H1 (cell line): ENCODE results near the gene ANKRD24. TPM values are rescaled to one million over a fixed set of nuclear protein-coding genes. Genes with fewer than 3 reads are reported as not detected.
A peak's percentile ranks its signal among the peaks of the same experiment; 100 is the strongest.

Experiments
- CTCF ChIA-PET: fragments of 300-600 bp; sonication (Branson Sonifier 250); formaldehyde crosslinking; loops from one replicate; lab custom pipeline; 2021; ENCODE audit not compliant: partially characterized antibody; lab: Charles Lee
- POLR2A ChIA-PET: fragments of 300-600 bp; sonication (Branson Sonifier 250); formaldehyde crosslinking; loops from one replicate; lab custom pipeline; 2021; ENCODE audit warnings: inconsistent platforms; ENCODE audit not compliant: partially characterized antibody; lab: Charles Lee
- DNase-seq, 2 experiments: peaks; one replicate each; pipeline versions ENCODE4 v3.0.0 to v3.0.0-alpha.2; 2010 to 2022; ENCODE audit warnings: low spot score in 2 of 2, low read depth in 1 of 2, mixed read lengths in 1 of 2
- FAIRE-seq: peaks from 2 replicates; lab custom pipeline; 2011; peaks lifted over from hg19 to GRCh38; lab: Jason Lieb, UNC
- H2AFZ ChIP-seq: 2 replicates; pipeline ENCODE4 v1.8.1; 2012; ENCODE audit warnings: low read length, inconsistent platforms
- H2AK5ac ChIP-seq: 2 replicates; pipeline ENCODE4 v1.6.1; 2013; ENCODE audit warnings: low read depth, low read length
- H2BK120ac ChIP-seq: replicated peaks from 2 replicates; pipeline ENCODE3; 2013; ENCODE audit warnings: low read depth, low read length, inconsistent platforms
- H2BK12ac ChIP-seq: 2 replicates; pipeline ENCODE4 v1.6.1; 2013; ENCODE audit warnings: low read depth, low read length
- H2BK15ac ChIP-seq: 2 replicates; pipeline ENCODE4 v1.6.1; 2013; ENCODE audit warnings: low read length
- H2BK20ac ChIP-seq: 2 replicates; pipeline ENCODE4 v1.6.1; 2013; ENCODE audit warnings: low read length
- H2BK5ac ChIP-seq: 2 replicates; pipeline ENCODE4 v1.6.1; 2013; ENCODE audit warnings: low read depth, low read length
- H3K14ac ChIP-seq: 2 replicates; pipeline ENCODE4 v1.6.1; 2013; ENCODE audit warnings: inconsistent platforms; ENCODE audit not compliant: insufficient read length
- H3K18ac ChIP-seq: 2 replicates; pipeline ENCODE4 v1.6.1; 2013; ENCODE audit warnings: low read length; ENCODE audit errors: extremely low read depth
- H3K23ac ChIP-seq: 2 replicates; pipeline ENCODE4 v1.6.1; 2013; ENCODE audit warnings: inconsistent platforms; ENCODE audit not compliant: insufficient read length
- H3K23me2 ChIP-seq: 2 replicates; pipeline ENCODE4 v1.6.1; 2013; ENCODE audit warnings: low read depth, low read length
- H3K27ac ChIP-seq: 2 replicates; pipeline ENCODE4 v1.6.1; 2011; ENCODE audit warnings: low read depth, low read length, inconsistent platforms
- H3K27me3 ChIP-seq, 4 experiments: replicated peaks in 1 of 4; 1 replicate in 1 of 4; 2 replicates in 3 of 4; pipeline versions ENCODE4 v1.6.1 to v1.8.1; 2011 to 2013; ENCODE audit warnings: low read length in 3 of 4, mild to moderate bottlenecking in 3 of 4, inconsistent platforms in 2 of 4, mixed read lengths in 2 of 4, moderate library complexity in 1 of 4; ENCODE audit not compliant: control insufficient read depth in 3 of 4, insufficient read depth in 3 of 4; ENCODE audit errors: extremely low read depth in 1 of 4
- H3K36me3 ChIP-seq, 4 experiments: 2 replicates each; pipeline versions ENCODE4 v1.6.1 to v1.8.1; 2011 to 2013; ENCODE audit warnings: mild to moderate bottlenecking in 4 of 4, low read length in 3 of 4, moderate library complexity in 2 of 4, control low read depth in 1 of 4, inconsistent platforms in 1 of 4; ENCODE audit not compliant: insufficient read depth in 4 of 4, control insufficient read depth in 2 of 4
- H3K4ac ChIP-seq: replicated peaks from 2 replicates; pipeline ENCODE3; 2013; ENCODE audit warnings: low read length, low read depth, mixed read lengths, inconsistent platforms; ENCODE audit not compliant: insufficient read length
- H3K4me1 ChIP-seq, 4 experiments: replicated peaks in 1 of 4; 1 replicate in 1 of 4; 2 replicates in 3 of 4; pipeline versions ENCODE4 v1.6.1 to v1.8.1; 2011 to 2013; ENCODE audit warnings: low read length in 3 of 4, inconsistent platforms in 2 of 4, mixed read lengths in 1 of 4; ENCODE audit not compliant: insufficient read depth in 4 of 4, control insufficient read depth in 3 of 4
- H3K4me2 ChIP-seq, 2 experiments: 2 replicates each; pipeline versions ENCODE4 v1.6.1 to v1.8.1; 2011 to 2013; ENCODE audit warnings: low read depth in 2 of 2, low read length in 2 of 2, control low read depth in 1 of 2, inconsistent platforms in 1 of 2, mild to moderate bottlenecking in 1 of 2; ENCODE audit not compliant: insufficient read depth in 1 of 2
- H3K4me3 ChIP-seq, 4 experiments: fragments of 200-600, 300-600 bp in 1 of 4; sonication (generic), shearing (Covaris generic), sonication (Bioruptor Twin) in 1 of 4; 2 replicates each; pipeline versions ENCODE4 v1.5.1 to v1.8.1; 2011 to 2016; ENCODE audit warnings: low read length in 4 of 4, low read depth in 3 of 4, control low read depth in 2 of 4, inconsistent platforms in 2 of 4, mild to moderate bottlenecking in 2 of 4, mixed read lengths in 1 of 4, moderate library complexity in 1 of 4; ENCODE audit not compliant: insufficient read depth in 2 of 4; ENCODE audit errors: extremely low read depth in 1 of 4
- H3K56ac ChIP-seq: replicated peaks from 2 replicates; pipeline ENCODE3; 2013; ENCODE audit warnings: low read depth, mild to moderate bottlenecking, mixed read lengths, low read length, inconsistent platforms; ENCODE audit not compliant: insufficient read length
- H3K79me1 ChIP-seq: 2 replicates; pipeline ENCODE4 v1.6.1; 2013; ENCODE audit warnings: low read depth, low read length, control low read depth
- H3K79me2 ChIP-seq, 2 experiments: 2 replicates each; pipeline versions ENCODE4 v1.6.1 to v1.8.1; 2012 to 2013; ENCODE audit warnings: low read length in 2 of 2, mild to moderate bottlenecking in 2 of 2, inconsistent platforms in 1 of 2; ENCODE audit not compliant: insufficient read depth in 2 of 2, control insufficient read depth in 1 of 2
- H3K9ac ChIP-seq, 4 experiments: replicated peaks in 1 of 4; 1 replicate in 1 of 4; 2 replicates in 3 of 4; pipeline versions ENCODE4 v1.6.1 to v1.8.1; 2011 to 2013; ENCODE audit warnings: low read depth in 3 of 4, low read length in 3 of 4, control low read depth in 2 of 4, mild to moderate bottlenecking in 2 of 4, moderate library complexity in 2 of 4, inconsistent platforms in 1 of 4; ENCODE audit errors: extremely low read depth in 1 of 4
- H3K9me3 ChIP-seq, 2 experiments: 2 replicates each; pipeline versions ENCODE4 v1.6.1 to v1.8.1; 2012 to 2013; ENCODE audit warnings: mild to moderate bottlenecking in 2 of 2, moderate library complexity in 2 of 2, control low read depth in 1 of 2, inconsistent platforms in 1 of 2, low read depth in 1 of 2, low read length in 1 of 2, mixed read lengths in 1 of 2; ENCODE audit not compliant: insufficient read depth in 2 of 2
- H4K20me1 ChIP-seq, 2 experiments: replicated peaks in 1 of 2; 2 replicates each; pipeline versions ENCODE3 to v1.8.1; 2011 to 2013; ENCODE audit warnings: inconsistent platforms in 2 of 2, low read length in 2 of 2, mild to moderate bottlenecking in 1 of 2; ENCODE audit not compliant: insufficient read depth in 2 of 2, control insufficient read depth in 1 of 2
- H4K5ac ChIP-seq: 2 replicates; pipeline ENCODE4 v1.6.1; 2013; ENCODE audit warnings: low read length, low read depth, mixed read lengths, inconsistent platforms; ENCODE audit not compliant: insufficient read length
- H4K8ac ChIP-seq: 2 replicates; pipeline ENCODE4 v1.8.0; 2013; ENCODE audit warnings: mild to moderate bottlenecking, moderate library complexity, low read length, inconsistent platforms; ENCODE audit not compliant: insufficient read depth; ENCODE audit errors: extremely low read depth
- H4K91ac ChIP-seq: replicated peaks from 2 replicates; pipeline ENCODE3; 2013; ENCODE audit warnings: low read length, mixed read lengths, inconsistent platforms; ENCODE audit not compliant: insufficient read length
- BRCA1 ChIP-seq: IDR thresholded peaks from 2 replicates; pipeline ENCODE4 v1.6.1; 2012; ENCODE audit warnings: low read depth, low read length, improper control_type of control experiment
- PHF8 ChIP-seq: fragments of 200-600 bp; sonication (generic); conservative IDR thresholded peaks from 2 replicates; pipeline ENCODE4 v1.7.1; 2012; ENCODE audit warnings: low read depth, mild to moderate bottlenecking, inconsistent platforms, low read length, moderate library complexity
- RAD21 ChIP-seq, 2 experiments: IDR thresholded peaks in 1 of 2; conservative IDR thresholded peaks in 1 of 2; 2 replicates each; pipeline ENCODE4 v1.6.1; 2011; ENCODE audit warnings: low read depth in 2 of 2, low read length in 2 of 2, improper control_type of control experiment in 1 of 2, inconsistent platforms in 1 of 2, mild to moderate bottlenecking in 1 of 2, moderate library complexity in 1 of 2
- ZNF274 ChIP-seq: IDR thresholded peaks from 2 replicates; pipeline ENCODE4 v1.7.0; 2012; ENCODE audit warnings: low read length, borderline replicate concordance; ENCODE audit errors: extremely low read depth
- WGBS, 2 experiments: shearing (Covaris generic) in 1 of 2; methylation state at CpG; one replicate each; pipeline versions ENCODE4 v1.1.6 to v1.1.7; 2013 to 2015; ENCODE audit warnings: low lambda C conversion rate in 2 of 2, mixed read lengths in 2 of 2, inconsistent platforms in 1 of 2, low coverage in 1 of 2, missing lambda C conversion rate in 1 of 2; ENCODE audit not compliant: insufficient replicate concordance in 2 of 2, insufficient coverage in 1 of 2, insufficient read length in 1 of 2; ENCODE audit errors: extremely low coverage in 1 of 2, missing lambda C conversion rate in 1 of 2; 5-methylcytosine and 5-hydroxymethylcytosine counted together
- polyA plus RNA-seq, 7 experiments: library from polyadenylated mRNA; depleted of rRNA in 3 of 7; stranded (reverse) in 5 of 7; unstranded in 2 of 7; fragments of >200 nt in 5 of 7; fragments of 200-250 nt in 2 of 7; gene quantifications; 1 replicate in 5 of 7; 2 replicates in 1 of 7; 4 replicates in 1 of 7; pipeline versions ENCODE4 v1.2.1 to v1.2.3, GENCODE V29; 2011 to 2013; ENCODE audit warnings: missing spikeins in 2 of 7, mixed read lengths in 2 of 7
- total RNA-seq: library from RNA; stranded (reverse); fragmentation: NEBNext Ultra II Directional; extraction: Animal tissue kit (Norgen Biotek cat#: 25700); gene quantifications from 2 replicates; pipeline ENCODE4 v1.2.1, GENCODE V29; 2021

ANKRD24 gene
- total and polyA plus RNA-seq, 2 of the 8 experiments (the other 6 are each of a cell fraction or from before 2014, with no cell fraction given): 7.6 to 14.1 TPM

DNA sequence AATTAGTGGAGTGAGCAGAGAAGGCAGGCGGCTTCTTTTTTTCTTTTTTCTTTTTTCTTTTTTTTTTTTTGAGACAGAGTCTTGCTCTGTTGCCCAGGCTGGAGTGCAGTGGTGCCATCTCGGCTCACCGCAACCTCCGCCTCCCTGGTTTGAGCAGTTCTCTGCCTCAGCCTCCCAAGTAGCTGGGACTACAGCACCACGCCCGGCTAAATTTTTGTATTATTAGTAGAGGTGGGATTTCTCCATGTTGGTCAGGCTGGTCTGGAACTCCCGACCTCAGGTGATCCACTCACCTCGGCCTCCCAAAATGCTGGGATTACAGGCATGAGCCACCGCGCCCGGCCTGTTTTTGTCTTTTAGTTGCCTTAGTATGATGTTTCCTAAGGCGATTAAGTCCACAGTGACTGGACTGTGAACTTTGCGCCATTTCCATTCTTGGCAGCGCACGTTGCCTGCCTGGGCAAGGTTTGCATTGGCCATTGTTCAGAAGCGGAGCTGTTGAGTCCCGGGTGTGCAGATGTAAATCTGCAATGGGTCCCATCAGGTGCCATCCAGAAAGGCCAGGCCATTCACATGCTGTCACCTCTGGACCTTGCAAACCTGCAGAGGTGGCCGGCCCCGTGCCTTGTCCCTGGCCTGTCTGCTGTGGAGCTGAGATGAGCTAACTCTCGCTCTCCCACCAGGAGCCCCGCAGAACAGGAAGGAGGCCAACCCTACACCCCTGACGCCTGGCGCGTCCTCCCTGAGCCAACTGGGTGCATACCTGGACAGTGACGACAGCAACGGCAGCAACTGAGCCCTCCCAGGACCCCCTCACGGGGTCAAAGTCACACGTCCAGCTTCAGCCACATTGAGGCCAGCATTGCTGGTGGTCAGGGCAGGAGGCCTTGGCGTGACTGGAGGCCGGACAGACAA is 85.7 kb downstream of the ANKRD24 start:
- POLR2A ChIA-PET: interaction anchor here (0.5 to 5.4 kb wide), 9 partner anchors 11 to 140 kb away, joined by 3 to 36 read pairs (median 3); partner anchors contain the start of genes CHAF1A, MPND and SHD
- Histone ChIP-seq H3K14ac (no peak overlapping the region), H2BK15ac (no peak overlapping the region), H3K9ac (no peak overlapping the region), H2BK120ac (no peak overlapping the region), H3K79me1 (no peaks in the 10 kb centered on the region), H3K9me3 (no peaks in the 10 kb centered on the region), H2BK12ac (no peak overlapping the region), H3K23ac (no peak overlapping the region), H2BK5ac (no peak overlapping the region), H3K4me2 (no peak overlapping the region), H3K56ac (no peak overlapping the region), H3K23me2 (no peaks in the 10 kb centered on the region), H4K5ac (no peak overlapping the region), H3K27me3 (no peaks in the 10 kb centered on the region), H2AFZ (no peak overlapping the region), H3K4me3 (no peak overlapping the region), H2AK5ac (no peak overlapping the region), H3K27ac (no peak overlapping the region), H4K91ac (no peak overlapping the region), H3K36me3 (peaks cover 2 to 8% (median 5%) of the 10 kb centered on the region in 4 experiments; a peak in 4 of 8 replicates), H3K79me2 (no peaks in the 10 kb centered on the region), H2BK20ac (no peak overlapping the region), H4K20me1 (peaks cover 1 to 2% of the 10 kb centered on the region in 2 experiments), H3K4ac (peak overlapping the region; percentile 53), H3K18ac (no peak overlapping the region), H3K4me1 (no peaks in the 10 kb centered on the region; a peak in 1 of 7 replicates), H4K8ac (no peak overlapping the region)
- DNase-seq: no peak
- CTCF ChIA-PET: interaction anchor here (0.5 to 14.6 kb wide), 33 partner anchors 9 to 231 kb away, joined by 3 to 311 read pairs (median 8); partner anchors contain the start of genes MPND, STAP2 and TMIGD2
- WGBS, 2 experiments: 96% methylated on average over 29 of the region's 30 CpGs; no CpG with 5 or more reads in 1 of the 2 experiments
- no peak for FAIRE-seq
- TF ChIP-seq BRCA1 (no peak), RAD21 (IDR thresholded peaks at IDR 0.05 in 1 of 2, conservative IDR thresholded peaks at IDR 0.05 in 1 of 2; ENCODE audit: low read depth in 2 of 2, low read length in 2 of 2) (no peak), ZNF274 (no peak), PHF8 (no peak)
